HG03135 (cell line): ENCODE data around the gene NBPF19.
"Not testable (repeated sequence)": the region's sequence is repeated elsewhere in the genome, so short reads cannot be mapped to it uniquely, and the experiment has no call there.

ENCODE experiments used
- ATAC-seq: cut with Tn5 transposase; IDR thresholded peaks from one replicate; pipeline ENCODE4 v1.9.1; 2021; ENCODE audit warnings: mild to moderate bottlenecking, moderate library complexity; ENCODE audit not compliant: unreplicated experiment

Gene NBPF19

GRCh38 chr1:149474745-149475144 lies at the start of gene NBPF19:
Gene NBPF19 (plus strand): TSS chr1:149475045. CDS start chr1:149475933, 888 bp downstream.
- ATAC-seq = not testable (repeated sequence)

GRCh38 chr1:149428317-149428716 lies 46.5 kb upstream of the NBPF19 start:
- ATAC-seq = not testable (repeated sequence)

DNA sequence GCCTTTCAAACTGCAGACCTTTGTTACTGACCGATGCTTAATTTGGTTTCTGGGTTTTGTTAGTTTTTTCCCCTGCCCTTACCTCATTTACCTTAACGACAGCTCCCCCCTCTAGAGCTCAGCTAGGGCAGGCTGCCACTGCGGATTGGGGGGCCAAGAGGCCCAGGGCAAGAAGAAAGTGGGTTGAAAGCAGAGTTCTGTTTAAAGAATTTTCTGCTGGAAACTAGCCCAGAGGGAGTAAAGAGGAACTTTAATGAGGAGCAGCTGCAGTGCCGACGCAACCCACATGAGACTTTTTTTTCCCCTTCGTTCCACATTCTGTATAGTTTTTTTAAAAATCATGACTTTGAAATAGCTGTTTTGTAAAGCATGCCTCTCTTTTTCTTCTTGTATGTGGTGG lies 29.4 kb upstream of the NBPF19 start:
- ATAC-seq = not testable (repeated sequence)

- not testable (repeated sequence) for ATAC-seq
These were observed 22.6 kb upstream of the NBPF19 start for GRCh38 chr1:149452196-149452595.

GRCh38 chr1:149452652-149453051 lies 22.2 kb upstream of the NBPF19 start:
- ATAC-seq = not testable (repeated sequence)

DNA sequence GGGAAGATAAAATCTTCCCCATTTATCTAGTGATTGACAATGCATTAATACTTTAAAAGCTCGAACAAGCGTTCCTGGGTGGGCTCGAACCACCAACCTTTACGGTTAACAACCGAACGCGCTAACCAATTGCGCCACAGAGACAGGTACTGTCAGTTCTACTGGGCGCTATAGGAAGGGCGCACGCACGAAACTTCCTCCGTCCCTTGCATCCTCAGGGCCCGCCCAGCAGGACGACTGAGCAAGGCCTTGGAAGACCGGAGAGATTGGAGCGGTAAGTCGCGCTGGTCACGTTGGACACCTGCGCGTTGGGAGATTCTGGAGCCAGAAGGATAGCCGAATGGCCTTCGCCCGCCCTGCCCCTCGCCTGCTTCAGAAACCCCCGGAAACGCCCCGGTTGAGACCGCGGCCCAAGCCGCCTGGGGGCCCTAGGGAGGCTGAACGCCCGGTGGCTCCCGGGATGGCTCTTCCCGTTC lies 83.5 kb downstream of the NBPF19 start:
- ATAC-seq = not testable (repeated sequence)

GRCh38 chr1:149561806-149562205 lies 87.0 kb downstream of the NBPF19 start:
- not testable (repeated sequence) for ATAC-seq

GRCh38 chr1:149565485-149565884 lies 90.6 kb downstream of the NBPF19 start:
- ATAC-seq = not testable (repeated sequence)

DNA sequence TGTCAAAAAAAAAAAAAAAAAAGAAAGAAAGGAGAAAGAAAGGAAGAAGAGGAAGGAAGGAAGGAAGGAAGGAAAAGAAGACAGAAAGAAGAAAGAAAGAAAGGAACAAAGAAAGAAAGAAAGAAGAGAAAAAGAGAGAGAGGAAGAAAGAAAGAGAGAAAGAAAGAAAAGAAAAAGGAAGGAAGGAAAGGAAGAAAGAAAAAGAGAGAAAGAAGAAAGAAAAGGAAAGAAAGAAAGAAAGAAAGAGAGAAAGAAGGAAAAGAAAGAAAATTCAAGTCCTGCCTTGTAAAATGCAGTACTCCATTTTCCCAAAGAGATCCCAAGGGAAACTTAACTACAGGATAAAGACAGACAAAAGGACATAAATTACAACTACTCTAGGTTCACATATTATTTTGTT lies 97.9 kb downstream of the NBPF19 start:
- ATAC-seq = not testable (repeated sequence)

DNA sequence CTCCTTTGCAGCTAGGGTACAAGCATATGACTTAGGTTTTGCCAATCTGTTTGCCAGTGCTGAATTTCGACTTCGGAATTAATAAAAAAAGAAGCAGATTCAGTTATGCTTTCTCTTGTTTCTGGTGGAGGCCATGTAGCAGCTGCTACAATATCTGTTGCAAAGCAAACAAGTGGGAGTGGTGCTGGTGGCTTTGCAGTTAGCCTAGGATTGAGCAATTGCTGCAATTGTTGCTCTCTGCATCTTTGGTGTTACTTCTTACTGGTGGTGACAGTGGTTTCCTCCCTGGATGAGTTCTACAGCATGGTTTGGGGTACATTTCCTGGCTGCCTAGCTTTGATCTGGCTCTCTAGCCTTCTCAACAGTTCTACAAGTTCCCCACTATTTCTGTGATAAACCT lies 110.7 kb downstream of the NBPF19 start:
- ATAC-seq = not testable (repeated sequence)
